Body of pancreas (tissue), 4 donors: ENCODE data around the gene TEX14. TPM values are rescaled to one million over a fixed set of nuclear protein-coding genes. Genes with fewer than 3 reads are reported as not detected.
A peak's percentile ranks its signal among the peaks of the same experiment; 100 is the strongest.

Experiments used
- ATAC-seq: fragments of 150-250 bp; one replicate; pipeline ENCODE4 v1.9.1; 2016
- DNase-seq, 4 donors: peaks; one replicate each; pipeline ENCODE4 v3.0.0-alpha.2; 2019
- H3K27ac ChIP-seq, 4 donors: fragments of 200-600 bp; sonication (generic); 1 replicate in 3 of 4; 2 replicates in 1 of 4; pipeline versions ENCODE4 v1.5.1 to v1.6.1; 2016 to 2019; ENCODE audit warnings: mild to moderate bottlenecking in 1 of 4, mixed read lengths in 1 of 4, moderate library complexity in 1 of 4
- H3K27me3 ChIP-seq, 2 donors: fragments of 200-600 bp; sonication (generic); one replicate each; pipeline ENCODE4 v1.6.0; 2016; ENCODE audit warnings: mild to moderate bottlenecking in 1 of 2
- H3K36me3 ChIP-seq, 2 donors: fragments of 200-600 bp; sonication (generic); replicated peaks in 1 of 2; 2 replicates each; pipeline ENCODE4 v1.5.1; 2016; ENCODE audit warnings: low read depth in 2 of 2; ENCODE audit not compliant: insufficient read depth in 1 of 2
- H3K4me1 ChIP-seq: fragments of 200-600 bp; sonication (generic); one replicate; pipeline ENCODE4 v1.6.0; 2016
- H3K4me3 ChIP-seq, 2 donors: fragments of 200-600 bp; sonication (generic); 1 replicate in 1 of 2; 2 replicates in 1 of 2; pipeline ENCODE4 v1.5.1; 2016 to 2019
- H3K9me3 ChIP-seq, 3 donors: fragments of 200-600 bp; sonication (generic); 1 replicate in 2 of 3; 2 replicates in 1 of 3; pipeline ENCODE4 v1.5.1; 2016
- CTCF ChIP-seq, 7 experiments: fragments of 450-650 bp in 4 of 7; fragments of 200-600 bp in 3 of 7; sonication (generic) in 3 of 7; IDR thresholded peaks; one replicate each; pipeline ENCODE4 v1.5.1; 2016 to 2019; ENCODE audit warnings: antibody characterized with exemption in 7 of 7
- POLR2A ChIP-seq, 3 donors: fragments of 450-650 bp; IDR thresholded peaks; one replicate each; pipeline ENCODE4 v1.6.1; 2016; ENCODE audit warnings: antibody characterized with exemption in 3 of 3, mild to moderate bottlenecking in 2 of 3
- WGBS, 2 donors: methylation state at CpG; one replicate each; pipeline ENCODE4 v1.1.5; 2017; 5-methylcytosine and 5-hydroxymethylcytosine counted together
- intact Hi-C: fragments of 100-400 bp; cut with DNase I; formaldehyde crosslinking; loops from one replicate; pipeline ENCODE4 v1.15.1; 2023
- total RNA-seq, 2 donors: library from RNA; depleted of rRNA; stranded (reverse); fragments of >200 nt; gene quantifications; one replicate each; pipeline ENCODE4 v1.1.0, GENCODE V29; 2016

Gene TEX14
- total RNA-seq, 2 donors from 2014 or later, result 0.26 TPM; not detected in 1

- ATAC-seq (no peak), DNase-seq (no peak)
- intact Hi-C loops, result no loop called here
- no peak overlapping the region for H3K27ac ChIP-seq
- no peaks in the 10 kb centered on the region for H3K27me3 ChIP-seq
- H3K36me3 ChIP-seq, result no peaks in the 10 kb centered on the region
- no peaks in the 10 kb centered on the region for H3K9me3 ChIP-seq
- H3K4me3 ChIP-seq, result no peak overlapping the region
- no peaks in the 10 kb centered on the region for H3K4me1 ChIP-seq
- TF ChIP-seq POLR2A (IDR thresholded peaks at IDR 0.05), result peak in 1 of 3 donors; percentile 8
- no peak for TF ChIP-seq CTCF (IDR thresholded peaks at IDR 0.05)
- WGBS, 2 donors, result 53 to 73% methylated on average over 3 of the region's 3 CpGs
These were observed 70.7 kb downstream of the TEX14 start for GRCh38 chr17:58621174-58621573.

- intact Hi-C loops, result no loop called here
- no peak overlapping the region for H3K4me3 ChIP-seq
- no peak for TF ChIP-seq POLR2A (IDR thresholded peaks at IDR 0.05)
- TF ChIP-seq CTCF (IDR thresholded peaks at IDR 0.05), result no peak
- no peak overlapping the region for H3K27ac ChIP-seq
- DNase-seq, result no peak
- no peaks in the 10 kb centered on the region for H3K36me3 ChIP-seq
- no peak for ATAC-seq
- H3K9me3 ChIP-seq, result no peaks in the 10 kb centered on the region
- no peaks in the 10 kb centered on the region for H3K4me1 ChIP-seq
- 62 to 63% methylated on average over 2 of the region's 2 CpGs for WGBS, 2 donors
- H3K27me3 ChIP-seq, result no peaks in the 10 kb centered on the region
These were observed 73.5 kb downstream of the TEX14 start for GRCh38 chr17:58618336-58618735.

DNA sequence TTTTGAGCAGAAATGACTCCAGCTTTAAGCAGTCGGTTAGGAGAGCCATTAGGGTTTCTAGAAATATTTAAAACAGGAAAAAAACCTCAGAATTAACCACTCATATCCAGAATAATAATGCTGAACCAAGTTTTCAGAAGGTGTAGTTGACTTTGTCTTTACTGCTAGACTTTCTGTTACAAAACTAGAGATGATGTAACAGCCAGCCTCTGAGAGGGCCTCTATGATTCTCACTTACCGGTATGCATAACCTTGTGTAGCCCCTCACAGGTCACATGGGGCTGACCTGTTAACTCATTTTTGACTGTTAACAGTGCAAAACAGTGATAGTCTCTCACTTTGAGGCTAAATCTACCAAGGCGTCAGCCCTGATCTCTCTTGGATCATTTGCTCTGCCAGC lies 74.3 kb downstream of the TEX14 start:
- TF ChIP-seq POLR2A (IDR thresholded peaks at IDR 0.05), result no peak
- no peak for TF ChIP-seq CTCF (IDR thresholded peaks at IDR 0.05)
- Histone ChIP-seq H3K9me3 (no peaks in the 10 kb centered on the region), H3K4me1 (no peaks in the 10 kb centered on the region), H3K36me3 (no peaks in the 10 kb centered on the region), H3K4me3 (no peak overlapping the region), H3K27me3 (no peaks in the 10 kb centered on the region), H3K27ac (no peak overlapping the region)
- ATAC-seq (no peak), DNase-seq (no peak)
- intact Hi-C loops, result no loop called here
- WGBS, 2 donors, result 79 to 80% methylated on average over 3 of the region's 3 CpGs

DNA sequence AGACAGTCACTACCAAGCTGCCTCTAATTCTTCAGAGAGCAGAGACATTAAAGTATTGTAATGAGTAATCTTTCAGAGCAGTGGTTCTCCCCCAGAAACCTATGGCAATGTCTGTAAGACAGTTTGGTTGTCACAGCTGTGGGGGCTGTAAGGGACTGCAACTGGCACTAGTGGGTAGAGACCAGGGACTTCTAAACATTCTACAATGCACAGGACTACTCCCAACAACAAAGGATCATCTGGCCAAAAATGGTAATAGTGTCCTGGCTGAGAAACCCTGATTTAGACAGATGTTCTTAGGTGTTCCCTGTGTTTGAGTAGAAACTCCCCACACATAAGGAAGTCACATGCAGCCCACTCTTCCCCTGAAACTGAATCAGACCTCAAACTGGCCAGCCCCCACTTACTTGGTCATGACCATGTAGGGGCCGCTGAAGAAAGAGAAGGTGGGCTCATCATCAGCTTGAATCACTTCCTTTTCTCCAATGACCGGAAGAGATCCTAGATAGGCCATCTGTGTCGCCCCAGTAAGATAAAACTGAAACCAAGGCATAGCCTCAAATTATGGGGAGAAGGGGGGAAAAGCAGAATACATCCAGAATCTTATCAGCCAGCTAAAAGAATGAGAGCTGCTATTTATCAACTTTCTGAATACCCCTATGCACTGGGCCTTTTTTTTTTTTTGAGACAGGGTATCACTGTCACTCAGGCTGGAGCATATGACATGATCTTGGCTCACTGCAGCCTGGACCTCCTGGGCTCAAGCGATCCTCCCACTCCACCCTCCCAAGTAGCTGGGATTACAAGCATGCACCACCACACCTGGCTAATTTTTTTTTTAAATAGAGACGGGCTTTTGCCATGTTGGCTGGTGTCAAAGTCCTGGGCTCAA lies 75.8 kb downstream of the TEX14 start:
- DNase-seq, result no peak
- H3K4me1 ChIP-seq, result no peaks in the 10 kb centered on the region
- H3K9me3 ChIP-seq, result no peaks in the 10 kb centered on the region
- no peak for ATAC-seq
- H3K27me3 ChIP-seq, result no peaks in the 10 kb centered on the region
- TF ChIP-seq POLR2A (IDR thresholded peaks at IDR 0.05), result no peak
- no peak for TF ChIP-seq CTCF (IDR thresholded peaks at IDR 0.05)
- intact Hi-C loops, result no loop called here
- WGBS, 2 donors, result 65 to 77% methylated on average over 5 of the region's 5 CpGs
- no peak overlapping the region for H3K4me3 ChIP-seq
- H3K36me3 ChIP-seq, result no peaks in the 10 kb centered on the region
- H3K27ac ChIP-seq, result no peak overlapping the region
